ENCODE measurements around the gene DYNC2I2. TPM values are rescaled to one million over a fixed set of nuclear protein-coding genes. Genes with fewer than 3 reads are reported as not detected.

Gene DYNC2I2
- total and polyA plus RNA-seq, 10 of the 15 experiments (the other 5 are each of a cell fraction or from before 2014, with no cell fraction given): 0.89 to 118 (median 47.9) TPM

DNA sequence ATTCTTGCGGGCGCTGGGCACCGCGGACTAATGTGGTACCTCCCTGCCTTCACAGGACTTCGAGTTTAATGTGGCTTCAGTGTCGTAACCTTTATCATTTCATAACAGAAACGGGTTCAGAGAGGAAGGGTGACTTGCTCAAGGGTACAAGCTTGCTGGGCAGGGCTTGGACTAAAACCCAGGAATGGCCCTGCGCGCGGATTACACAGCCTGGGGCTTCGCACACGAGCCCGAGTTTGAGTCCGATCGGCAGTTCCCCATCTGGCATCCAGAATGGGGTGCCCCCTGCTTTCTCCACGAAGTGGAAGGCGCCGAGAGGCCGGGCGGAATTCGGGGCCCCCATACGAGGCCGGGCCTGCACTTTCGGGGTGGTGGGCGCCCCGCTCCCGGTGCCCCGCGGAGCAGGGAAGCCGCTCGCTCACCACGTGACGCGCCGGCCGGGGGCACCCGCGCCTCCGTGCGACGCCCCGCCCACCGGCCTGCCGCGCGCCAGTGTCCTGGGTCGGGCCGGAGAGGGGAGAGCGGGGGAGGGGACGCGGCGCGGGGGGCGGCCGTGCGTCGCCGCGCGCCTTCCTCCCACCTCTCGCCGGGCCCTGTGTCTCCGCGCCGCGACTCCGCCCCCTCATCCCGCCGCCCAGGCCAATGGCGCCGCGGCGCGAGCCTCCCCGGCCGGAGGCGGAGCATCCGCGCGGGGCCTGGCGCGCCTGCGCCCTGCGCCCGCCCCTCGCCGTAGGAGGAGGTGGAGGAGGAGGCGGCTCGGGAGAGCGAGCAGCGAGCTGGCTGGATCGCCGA is 32.0 kb upstream of the DYNC2I2 start, which contains the start of gene SET (continued):
- TF ChIP-seq, protein P1, sequence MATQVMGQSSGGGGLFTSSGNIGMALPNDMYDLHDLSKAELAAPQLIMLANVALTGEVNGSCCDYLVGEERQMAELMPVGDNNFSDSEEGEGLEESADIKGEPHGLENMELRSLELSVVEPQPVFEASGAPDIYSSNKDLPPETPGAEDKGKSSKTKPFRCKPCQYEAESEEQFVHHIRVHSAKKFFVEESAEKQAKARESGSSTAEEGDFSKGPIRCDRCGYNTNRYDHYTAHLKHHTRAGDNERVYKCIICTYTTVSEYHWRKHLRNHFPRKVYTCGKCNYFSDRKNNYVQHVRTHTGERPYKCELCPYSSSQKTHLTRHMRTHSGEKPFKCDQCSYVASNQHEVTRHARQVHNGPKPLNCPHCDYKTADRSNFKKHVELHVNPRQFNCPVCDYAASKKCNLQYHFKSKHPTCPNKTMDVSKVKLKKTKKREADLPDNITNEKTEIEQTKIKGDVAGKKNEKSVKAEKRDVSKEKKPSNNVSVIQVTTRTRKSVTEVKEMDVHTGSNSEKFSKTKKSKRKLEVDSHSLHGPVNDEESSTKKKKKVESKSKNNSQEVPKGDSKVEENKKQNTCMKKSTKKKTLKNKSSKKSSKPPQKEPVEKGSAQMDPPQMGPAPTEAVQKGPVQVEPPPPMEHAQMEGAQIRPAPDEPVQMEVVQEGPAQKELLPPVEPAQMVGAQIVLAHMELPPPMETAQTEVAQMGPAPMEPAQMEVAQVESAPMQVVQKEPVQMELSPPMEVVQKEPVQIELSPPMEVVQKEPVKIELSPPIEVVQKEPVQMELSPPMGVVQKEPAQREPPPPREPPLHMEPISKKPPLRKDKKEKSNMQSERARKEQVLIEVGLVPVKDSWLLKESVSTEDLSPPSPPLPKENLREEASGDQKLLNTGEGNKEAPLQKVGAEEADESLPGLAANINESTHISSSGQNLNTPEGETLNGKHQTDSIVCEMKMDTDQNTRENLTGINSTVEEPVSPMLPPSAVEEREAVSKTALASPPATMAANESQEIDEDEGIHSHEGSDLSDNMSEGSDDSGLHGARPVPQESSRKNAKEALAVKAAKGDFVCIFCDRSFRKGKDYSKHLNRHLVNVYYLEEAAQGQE (IDR thresholded peaks at IDR 0.05; ENCODE audit: low read depth, low read length): no peak
- no peak for TF ChIP-seq ESRRA (IDR thresholded peaks at IDR 0.05; ENCODE audit: low read length)
- peak; percentile 63 for TF ChIP-seq NRF1 (conservative IDR thresholded peaks at IDR 0.05; ENCODE audit: low read depth, low read length)
- TF ChIP-seq IKZF1 (conservative IDR thresholded peaks at IDR 0.05): peak; percentile 86
- TF ChIP-seq CBFB (IDR thresholded peaks at IDR 0.05; ENCODE audit: low read depth): no peak
- TF ChIP-seq CREB1 (IDR thresholded peaks at IDR 0.05; ENCODE audit: low read depth): no peak
- no peak for TF ChIP-seq ZZZ3 (IDR thresholded peaks at IDR 0.05; ENCODE audit: control insufficient read depth, insufficient read length, low read depth)
- TF ChIP-seq TCF12 (IDR thresholded peaks at IDR 0.05; ENCODE audit: low read depth, low read length): no peak
- TF ChIP-seq CBX5 (IDR thresholded peaks at IDR 0.05; ENCODE audit: low read depth): no peak
- TF ChIP-seq SIN3A (IDR thresholded peaks at IDR 0.05; ENCODE audit: low read depth, low read length): no peak
- TF ChIP-seq SMAD5 (IDR thresholded peaks at IDR 0.05; ENCODE audit: low read depth): no peak
- TF ChIP-seq ZSCAN29 (IDR thresholded peaks at IDR 0.05): no peak
- TF ChIP-seq BMI1 (IDR thresholded peaks at IDR 0.05; ENCODE audit: borderline replicate concordance): no peak
- TF ChIP-seq LARP7 (IDR thresholded peaks at IDR 0.05): peak; percentile 71
- TF ChIP-seq NFYB (IDR thresholded peaks at IDR 0.05; ENCODE audit: insufficient read depth, low read depth, low read length): peak; percentile 83; the same call in 1 of the 2 replicates
- TF ChIP-seq FOS (IDR thresholded peaks at IDR 0.05; ENCODE audit: borderline replicate concordance, extremely low read depth, insufficient read length): no peak
- TF ChIP-seq, protein P2, sequence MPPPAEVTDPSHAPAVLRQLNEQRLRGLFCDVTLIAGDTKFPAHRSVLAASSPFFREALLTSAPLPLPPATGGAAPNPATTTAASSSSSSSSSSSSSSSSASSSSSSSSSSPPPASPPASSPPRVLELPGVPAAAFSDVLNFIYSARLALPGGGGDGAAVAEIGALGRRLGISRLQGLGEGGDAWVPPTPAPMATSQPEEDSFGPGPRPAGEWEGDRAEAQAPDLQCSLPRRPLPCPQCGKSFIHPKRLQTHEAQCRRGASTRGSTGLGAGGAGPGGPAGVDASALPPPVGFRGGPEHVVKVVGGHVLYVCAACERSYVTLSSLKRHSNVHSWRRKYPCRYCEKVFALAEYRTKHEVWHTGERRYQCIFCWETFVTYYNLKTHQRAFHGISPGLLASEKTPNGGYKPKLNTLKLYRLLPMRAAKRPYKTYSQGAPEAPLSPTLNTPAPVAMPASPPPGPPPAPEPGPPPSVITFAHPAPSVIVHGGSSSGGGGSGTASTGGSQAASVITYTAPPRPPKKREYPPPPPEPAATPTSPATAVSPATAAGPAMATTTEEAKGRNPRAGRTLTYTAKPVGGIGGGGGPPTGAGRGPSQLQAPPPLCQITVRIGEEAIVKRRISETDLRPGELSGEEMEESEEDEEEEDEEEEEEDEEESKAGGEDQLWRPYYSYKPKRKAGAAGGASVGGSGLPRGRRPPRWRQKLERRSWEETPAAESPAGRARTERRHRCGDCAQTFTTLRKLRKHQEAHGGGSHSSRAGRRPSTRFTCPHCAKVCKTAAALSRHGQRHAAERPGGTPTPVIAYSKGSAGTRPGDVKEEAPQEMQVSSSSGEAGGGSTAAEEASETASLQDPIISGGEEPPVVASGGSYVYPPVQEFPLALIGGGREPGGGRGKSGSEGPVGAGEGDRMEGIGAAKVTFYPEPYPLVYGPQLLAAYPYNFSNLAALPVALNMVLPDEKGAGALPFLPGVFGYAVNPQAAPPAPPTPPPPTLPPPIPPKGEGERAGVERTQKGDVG (CRISPR knock-in tag; IDR thresholded peaks at IDR 0.05): no peak
- TF ChIP-seq ASH2L (IDR thresholded peaks at IDR 0.05; ENCODE audit: borderline replicate concordance, low read depth): no peak
- no peak for TF ChIP-seq HDGF (IDR thresholded peaks at IDR 0.05)
- TF ChIP-seq RUNX3 (IDR thresholded peaks at IDR 0.05; ENCODE audit: low read length): no peak
- no peak for TF ChIP-seq HDAC6 (IDR thresholded peaks at IDR 0.05; ENCODE audit: unreplicated experiment)
- no peak for TF ChIP-seq HDAC2 (IDR thresholded peaks at IDR 0.05)
- TF ChIP-seq SIX5 (IDR thresholded peaks at IDR 0.05; ENCODE audit: low read depth, low read length, severe bottlenecking): no peak
- TF ChIP-seq POU2F2 (IDR thresholded peaks at IDR 0.05; ENCODE audit: borderline replicate concordance, low read depth, low read length): no peak
- no peak for TF ChIP-seq YBX1 (IDR thresholded peaks at IDR 0.05)
- no peak for TF ChIP-seq SREBF2 (IDR thresholded peaks at IDR 0.05; ENCODE audit: low read length)
- no peak for TF ChIP-seq CBX3 (IDR thresholded peaks at IDR 0.05; ENCODE audit: borderline replicate concordance, low read depth)
- no peak for TF ChIP-seq TARDBP (IDR thresholded peaks at IDR 0.05; ENCODE audit: borderline replicate concordance)
- TF ChIP-seq ZBED1 (IDR thresholded peaks at IDR 0.05; ENCODE audit: borderline replicate concordance): no peak

Measured in GM12878 (cell line).